Mammary epithelial cell (primary cell): Measurements from ENCODE around the gene CACNA2D1.

ENCODE experiments used
- CTCF ChIP-seq, 2 donors: IDR thresholded peaks in 1 of 2; conservative IDR thresholded peaks in 1 of 2; 2 replicates each; pipeline ENCODE4 v1.5.1; 2011 to 2012; ENCODE audit warnings: inconsistent platforms in 2 of 2, low read length in 2 of 2, mild to moderate bottlenecking in 2 of 2, control low read depth in 1 of 2, low read depth in 1 of 2; ENCODE audit not compliant: insufficient read depth in 1 of 2; ENCODE audit errors: extremely low read depth in 1 of 2
- EZH2 ChIP-seq: IDR thresholded peaks from 2 replicates; pipeline ENCODE4 v1.6.1; 2012; ENCODE audit warnings: low read length, inconsistent platforms, borderline replicate concordance

DNA sequence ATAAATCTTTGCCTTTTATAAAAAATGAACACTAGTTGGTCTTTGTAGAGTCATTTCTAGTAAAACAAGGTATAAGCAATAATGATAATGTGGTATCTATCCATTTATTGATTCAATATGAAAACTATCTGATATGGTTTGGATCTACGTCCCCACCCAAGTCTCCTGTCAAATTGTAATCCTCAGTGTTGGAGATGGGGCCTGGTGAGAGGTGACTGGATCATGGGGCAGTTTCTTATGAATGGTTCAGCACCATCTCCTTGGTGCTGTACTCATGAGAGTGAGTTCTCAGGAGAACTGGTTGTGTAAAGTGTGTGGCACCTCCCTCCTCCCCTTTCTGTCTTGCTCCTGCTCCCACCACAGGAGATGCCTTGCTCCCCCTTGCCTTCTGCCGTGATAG, 288.8 kb downstream of the CACNA2D1 start:
- TF ChIP-seq CTCF (conservative IDR thresholded peaks at IDR 0.05 in 1 of 2, IDR thresholded peaks at IDR 0.05 in 1 of 2; ENCODE audit: extremely low read depth in 1 of 2, insufficient read depth in 1 of 2, low read depth in 1 of 2, low read length in 2 of 2) (no peak), EZH2 (no peak)
